Keratinocyte (primary cell): ENCODE measurements around the gene ACADVL. TPM values are rescaled to one million over a fixed set of nuclear protein-coding genes. Genes with fewer than 3 reads are reported as not detected.

Experiments used
- DNase-seq: peaks from one replicate; pipeline ENCODE4 v3.0.0-alpha.2; 2011; ENCODE audit warnings: low read depth, missing footprints, low spot score
- FAIRE-seq: peaks from 2 replicates; lab custom pipeline; 2011; peaks lifted over from hg19 to GRCh38; lab: Jason Lieb, UNC
- H2AFZ ChIP-seq: 2 replicates; pipeline ENCODE4 v1.6.0; 2012; ENCODE audit warnings: low read length, control low read depth, inconsistent platforms; ENCODE audit not compliant: control insufficient read depth
- H3K27ac ChIP-seq: 2 replicates; pipeline ENCODE4 v1.5.1; 2011; ENCODE audit warnings: low read length; ENCODE audit not compliant: control insufficient read depth, insufficient read depth
- H3K27me3 ChIP-seq: 3 replicates; pipeline ENCODE4 v1.6.0; 2011; ENCODE audit warnings: low read length; ENCODE audit not compliant: control insufficient read depth, insufficient read depth; ENCODE audit errors: extremely low read depth
- H3K36me3 ChIP-seq, 2 experiments: 2 replicates in 1 of 2; 3 replicates in 1 of 2; pipeline ENCODE4 v1.5.1; 2011; ENCODE audit warnings: low read length in 2 of 2, mild to moderate bottlenecking in 1 of 2; ENCODE audit not compliant: control insufficient read depth in 2 of 2, insufficient read depth in 2 of 2; ENCODE audit errors: extremely low read depth in 1 of 2
- H3K4me1 ChIP-seq: 3 replicates; pipeline ENCODE4 v1.5.1; 2011; ENCODE audit warnings: low read length; ENCODE audit not compliant: control insufficient read depth, insufficient read depth; ENCODE audit errors: extremely low read depth
- H3K4me2 ChIP-seq: 3 replicates; pipeline ENCODE4 v1.6.0; 2011; ENCODE audit warnings: low read depth, low read length; ENCODE audit not compliant: control insufficient read depth, insufficient read depth; ENCODE audit errors: extremely low read depth
- H3K4me3 ChIP-seq, 3 experiments: fragments of 200-600 bp in 1 of 3; sonication (generic) in 1 of 3; 2 replicates in 2 of 3; 3 replicates in 1 of 3; pipeline ENCODE4 v1.5.1; 2011 to 2016; ENCODE audit warnings: low read length in 3 of 3, mild to moderate bottlenecking in 3 of 3, control low read depth in 2 of 3, inconsistent platforms in 1 of 3, low read depth in 1 of 3, mixed read lengths in 1 of 3, mixed run types in 1 of 3, moderate library complexity in 1 of 3; ENCODE audit not compliant: control insufficient read depth in 2 of 3, insufficient read depth in 2 of 3; ENCODE audit errors: extremely low read depth in 1 of 3
- H3K79me2 ChIP-seq: 2 replicates; pipeline ENCODE4 v1.6.0; 2012; ENCODE audit warnings: low read length; ENCODE audit not compliant: control insufficient read depth, insufficient read depth
- H3K9ac ChIP-seq: 3 replicates; pipeline ENCODE4 v1.6.0; 2011; ENCODE audit warnings: low read length; ENCODE audit not compliant: control insufficient read depth, insufficient read depth; ENCODE audit errors: extremely low read depth
- H3K9me1 ChIP-seq: 3 replicates; pipeline ENCODE4 v1.6.0; 2011; ENCODE audit warnings: low read length; ENCODE audit not compliant: control insufficient read depth, insufficient read depth; ENCODE audit errors: extremely low read depth
- H3K9me3 ChIP-seq: 2 replicates; pipeline ENCODE4 v1.5.1; 2012; ENCODE audit warnings: low read depth, low read length; ENCODE audit not compliant: control insufficient read depth
- H4K20me1 ChIP-seq: 3 replicates; pipeline ENCODE4 v1.6.0; 2011; ENCODE audit warnings: low read length; ENCODE audit not compliant: control insufficient read depth, insufficient read depth; ENCODE audit errors: extremely low read depth
- CTCF ChIP-seq, 3 experiments: IDR thresholded peaks in 1 of 3; conservative IDR thresholded peaks in 1 of 3; optimal IDR thresholded peaks in 1 of 3; 2 replicates in 2 of 3; 3 replicates in 1 of 3; pipeline versions ENCODE3 to v1.5.1; 2011; ENCODE audit warnings: low read length in 3 of 3, mild to moderate bottlenecking in 3 of 3, moderate library complexity in 2 of 3, control low read depth in 1 of 3, inconsistent platforms in 1 of 3; ENCODE audit not compliant: insufficient read depth in 2 of 3; ENCODE audit errors: extremely low read depth in 1 of 3
- EZH2 ChIP-seq: IDR thresholded peaks from one replicate; pipeline ENCODE4 v1.6.1; 2012; ENCODE audit warnings: inconsistent platforms, mild to moderate bottlenecking, low read length, moderate library complexity
- dilution Hi-C: fragments of 300-500 bp; cut with MboI; formaldehyde crosslinking; loops from one replicate; pipeline ENCODE4 v1.7.0; 2020; ENCODE audit warnings: low sequenced_read_pairs; ENCODE audit not compliant: extremely low pct_ligation_motif_present
- polyA plus RNA-seq, 5 experiments: library from polyadenylated mRNA; depleted of rRNA in 3 of 5; stranded (reverse) in 3 of 5; stranded (forward) in 1 of 5; unstranded in 1 of 5; fragments of >200 nt; gene quantifications; 1 replicate in 1 of 5; 2 replicates in 3 of 5; 3 replicates in 1 of 5; pipeline versions ENCODE4 v1.2.1 to v1.2.3, GENCODE V29; 2011 to 2012; ENCODE audit warnings: missing spikeins in 2 of 5, low read depth in 1 of 5, low replicate concordance in 1 of 5

ACADVL gene
- polyA plus RNA-seq, 1 donor (not counting 4 experiments of a cell fraction or from before 2014, with no cell fraction given): 301 TPM

GRCh38 chr17:7246779-7247178 is 27.0 kb downstream of the ACADVL start:
- H3K9ac ChIP-seq: no peak overlapping the region
- H3K4me1 ChIP-seq: peaks cover 15% of the 10 kb centered on the region
- no peak for DNase-seq
- FAIRE-seq: no peak
- no peak overlapping the region for H3K4me3 ChIP-seq
- peaks cover 19 to 21% of the 10 kb centered on the region in 2 experiments for H3K36me3 ChIP-seq
- no peaks in the 10 kb centered on the region for H3K9me1 ChIP-seq
- H3K27ac ChIP-seq: no peak overlapping the region
- TF ChIP-seq CTCF (optimal IDR thresholded peaks at IDR 0.05 in 1 of 3, IDR thresholded peaks at IDR 0.05 in 1 of 3, conservative IDR thresholded peaks at IDR 0.05 in 1 of 3; ENCODE audit: extremely low read depth in 1 of 3, insufficient read depth in 2 of 3, low read length in 3 of 3): no peak
- TF ChIP-seq EZH2: no peak
- H4K20me1 ChIP-seq: no peaks in the 10 kb centered on the region
- no peak overlapping the region for H2AFZ ChIP-seq
- no peaks in the 10 kb centered on the region for H3K9me3 ChIP-seq
- no peak overlapping the region for H3K4me2 ChIP-seq
- dilution Hi-C loops: no loop called here
- no peaks in the 10 kb centered on the region for H3K27me3 ChIP-seq
- H3K79me2 ChIP-seq: peaks cover 49% of the 10 kb centered on the region

GRCh38 chr17:7248796-7249195 is 29.1 kb downstream of the ACADVL start:
- Histone ChIP-seq H3K36me3 (peaks cover 17 to 21% of the 10 kb centered on the region in 2 experiments), H3K4me1 (peaks cover 18% of the 10 kb centered on the region), H3K79me2 (peaks cover 58% of the 10 kb centered on the region), H3K27me3 (no peaks in the 10 kb centered on the region), H3K9me1 (no peaks in the 10 kb centered on the region), H3K27ac (no peak overlapping the region), H3K9me3 (no peaks in the 10 kb centered on the region), H3K4me2 (peak overlapping the region; percentile 31), H4K20me1 (no peaks in the 10 kb centered on the region), H3K4me3 (peak overlapping the region in 1 of 3 experiments; percentile 17), H2AFZ (no peak overlapping the region), H3K9ac (no peak overlapping the region)
- FAIRE-seq (no peak), DNase-seq (no peak)
- dilution Hi-C loops: no loop called here
- TF ChIP-seq CTCF (optimal IDR thresholded peaks at IDR 0.05 in 1 of 3, IDR thresholded peaks at IDR 0.05 in 1 of 3, conservative IDR thresholded peaks at IDR 0.05 in 1 of 3; ENCODE audit: extremely low read depth in 1 of 3, insufficient read depth in 2 of 3, low read length in 3 of 3) (no peak), EZH2 (no peak)
